Measurements from ENCODE around the gene INSM1.

The INSM1 gene

GRCh38 chr20:20401991-20402390 is 34.1 kb downstream of the INSM1 start:
- Histone ChIP-seq H3K27ac (ENCODE audit: poor library complexity, severe bottlenecking) (no peak overlapping the region), H3K27me3 (ENCODE audit: insufficient read depth, poor library complexity, severe bottlenecking) (no peaks in the 10 kb centered on the region), H3K4me3 (ENCODE audit: severe bottlenecking) (no peak overlapping the region), H3K36me3 (ENCODE audit: low read depth) (no peaks in the 10 kb centered on the region), H3K9me3 (ENCODE audit: severe bottlenecking) (no peaks in the 10 kb centered on the region), H3K4me1 (ENCODE audit: insufficient read depth, poor library complexity, severe bottlenecking) (no peaks in the 10 kb centered on the region)
- DNase-seq (ENCODE audit: low spot score) (no peak), ATAC-seq (ENCODE audit: low read depth) (no peak)
- no peak for TF ChIP-seq CTCF (IDR thresholded peaks at IDR 0.05; ENCODE audit: poor library complexity, severe bottlenecking)

- DNase-seq (ENCODE audit: low spot score) (no peak), ATAC-seq (ENCODE audit: low read depth) (no peak)
- H3K9me3 ChIP-seq (ENCODE audit: severe bottlenecking): no peaks in the 10 kb centered on the region
- no peaks in the 10 kb centered on the region for H3K4me1 ChIP-seq (ENCODE audit: insufficient read depth, poor library complexity, severe bottlenecking)
- TF ChIP-seq CTCF (IDR thresholded peaks at IDR 0.05; ENCODE audit: poor library complexity, severe bottlenecking): no peak
- H3K27ac ChIP-seq (ENCODE audit: poor library complexity, severe bottlenecking): no peak overlapping the region
- H3K36me3 ChIP-seq (ENCODE audit: low read depth): no peaks in the 10 kb centered on the region
- no peak overlapping the region for H3K4me3 ChIP-seq (ENCODE audit: severe bottlenecking)
- H3K27me3 ChIP-seq (ENCODE audit: insufficient read depth, poor library complexity, severe bottlenecking): no peaks in the 10 kb centered on the region
Measured at GRCh38 chr20:20404633-20405032, 36.7 kb downstream of the INSM1 start.

GRCh38 chr20:20405623-20406022 is 37.7 kb downstream of the INSM1 start:
- H3K27ac ChIP-seq (ENCODE audit: poor library complexity, severe bottlenecking): no peak overlapping the region
- H3K4me3 ChIP-seq (ENCODE audit: severe bottlenecking): no peak overlapping the region
- no peak for DNase-seq (ENCODE audit: low spot score)
- no peaks in the 10 kb centered on the region for H3K9me3 ChIP-seq (ENCODE audit: severe bottlenecking)
- no peaks in the 10 kb centered on the region for H3K27me3 ChIP-seq (ENCODE audit: insufficient read depth, poor library complexity, severe bottlenecking)
- H3K4me1 ChIP-seq (ENCODE audit: insufficient read depth, poor library complexity, severe bottlenecking): no peaks in the 10 kb centered on the region
- no peak for TF ChIP-seq CTCF (IDR thresholded peaks at IDR 0.05; ENCODE audit: poor library complexity, severe bottlenecking)
- no peak for ATAC-seq (ENCODE audit: low read depth)
- no peaks in the 10 kb centered on the region for H3K36me3 ChIP-seq (ENCODE audit: low read depth)

- ATAC-seq (ENCODE audit: low read depth) (no peak), DNase-seq (ENCODE audit: low spot score) (no peak)
- Histone ChIP-seq H3K27ac (ENCODE audit: poor library complexity, severe bottlenecking) (no peak overlapping the region), H3K9me3 (ENCODE audit: severe bottlenecking) (no peaks in the 10 kb centered on the region), H3K36me3 (ENCODE audit: low read depth) (no peaks in the 10 kb centered on the region), H3K27me3 (ENCODE audit: insufficient read depth, poor library complexity, severe bottlenecking) (no peaks in the 10 kb centered on the region), H3K4me1 (ENCODE audit: insufficient read depth, poor library complexity, severe bottlenecking) (no peaks in the 10 kb centered on the region), H3K4me3 (ENCODE audit: severe bottlenecking) (no peak overlapping the region)
- TF ChIP-seq CTCF (IDR thresholded peaks at IDR 0.05; ENCODE audit: poor library complexity, severe bottlenecking): no peak
Measured at GRCh38 chr20:20406306-20406705, 38.4 kb downstream of the INSM1 start.

- TF ChIP-seq CTCF (IDR thresholded peaks at IDR 0.05; ENCODE audit: poor library complexity, severe bottlenecking): peak; percentile 42
- Histone ChIP-seq H3K4me1 (ENCODE audit: insufficient read depth, poor library complexity, severe bottlenecking) (no peaks in the 10 kb centered on the region), H3K4me3 (ENCODE audit: severe bottlenecking) (no peak overlapping the region), H3K9me3 (ENCODE audit: severe bottlenecking) (no peaks in the 10 kb centered on the region), H3K36me3 (ENCODE audit: low read depth) (no peaks in the 10 kb centered on the region), H3K27ac (ENCODE audit: poor library complexity, severe bottlenecking) (no peak overlapping the region), H3K27me3 (ENCODE audit: insufficient read depth, poor library complexity, severe bottlenecking) (no peaks in the 10 kb centered on the region)
- no peak for DNase-seq (ENCODE audit: low spot score)
- peak; percentile 41; the same call in 1 of the 3 replicates for ATAC-seq (ENCODE audit: low read depth)
Measured at GRCh38 chr20:20407891-20408805, 40.2 kb downstream of the INSM1 start.

Data from RWPE2 (cell line).